ENCODE data around the gene GPX3.

Gene GPX3

GRCh38 chr5:151020304-151021110, at the start of gene GPX3:
Gene GPX3, plus strand, starts transcription at chr5:151020591. Its CDS starts 64 bp downstream, at chr5:151020655.
- DNase-seq, result peak; percentile 66

GRCh38 chr5:150978590-150978989, 41.8 kb upstream of the GPX3 start:
- DNase-seq, result no peak

GRCh38 chr5:150987746-150988145, 32.6 kb upstream of the GPX3 start:
- no peak for DNase-seq

DNA sequence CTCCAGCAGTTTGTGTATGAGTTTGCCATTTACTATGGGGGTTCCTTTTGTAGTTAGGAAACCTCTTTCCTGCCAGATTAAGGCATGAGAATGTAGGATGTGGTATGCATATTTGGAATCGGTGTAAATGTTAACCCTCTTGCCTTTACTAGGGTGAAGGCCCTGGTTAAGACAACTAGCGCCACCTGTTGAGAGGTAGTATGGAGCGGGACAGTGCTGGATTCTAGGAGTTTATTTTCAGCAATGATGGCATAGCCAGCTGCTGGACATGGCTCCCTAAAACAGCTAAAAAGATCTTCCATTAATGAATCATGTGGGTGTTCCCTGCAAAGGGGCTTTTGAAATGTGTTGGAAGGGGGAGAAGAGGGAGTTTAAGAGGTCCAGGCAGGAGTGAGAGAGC, 30.7 kb upstream of the GPX3 start:
- DNase-seq, result peak; percentile 5

DNA sequence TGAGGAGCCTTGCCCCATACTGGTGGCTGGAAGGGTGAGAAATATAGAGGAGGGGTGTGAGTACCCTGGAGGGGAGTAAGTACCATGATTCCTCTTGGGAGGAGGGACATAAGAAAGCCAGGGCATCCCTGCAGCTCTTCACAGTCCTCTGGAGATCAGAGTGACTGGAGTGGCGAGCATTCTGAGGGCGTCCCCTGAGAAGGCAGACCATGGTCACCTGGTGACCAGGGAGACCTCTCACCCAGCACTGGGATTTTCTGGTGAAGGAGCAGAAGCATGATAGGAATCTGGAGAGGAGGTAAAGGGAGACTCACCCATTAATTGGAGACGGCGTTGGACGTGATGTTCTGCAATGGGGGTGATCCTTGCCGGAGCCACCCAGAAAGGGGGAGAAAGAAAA, 27.7 kb upstream of the GPX3 start:
- no peak for DNase-seq

DNA sequence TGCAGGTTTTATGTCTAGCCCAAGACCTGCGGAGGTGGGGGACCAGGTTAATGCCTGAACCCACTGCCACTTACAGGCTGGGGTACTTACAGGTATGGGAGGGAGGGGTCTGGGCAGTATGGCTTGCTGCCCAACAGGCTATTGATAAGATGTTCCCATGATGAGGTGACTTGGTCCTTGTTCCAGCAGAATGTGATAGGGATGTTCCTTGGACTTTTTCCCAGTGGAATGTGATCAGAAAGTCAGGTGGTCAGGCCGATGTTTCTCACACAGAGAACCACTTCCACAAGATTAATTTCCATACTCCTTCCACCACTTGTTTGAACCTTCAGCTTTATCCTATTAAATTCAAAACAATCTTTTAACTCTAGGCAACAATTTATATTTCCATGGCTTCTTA, 27.0 kb upstream of the GPX3 start:
- DNase-seq, result no peak

DNA sequence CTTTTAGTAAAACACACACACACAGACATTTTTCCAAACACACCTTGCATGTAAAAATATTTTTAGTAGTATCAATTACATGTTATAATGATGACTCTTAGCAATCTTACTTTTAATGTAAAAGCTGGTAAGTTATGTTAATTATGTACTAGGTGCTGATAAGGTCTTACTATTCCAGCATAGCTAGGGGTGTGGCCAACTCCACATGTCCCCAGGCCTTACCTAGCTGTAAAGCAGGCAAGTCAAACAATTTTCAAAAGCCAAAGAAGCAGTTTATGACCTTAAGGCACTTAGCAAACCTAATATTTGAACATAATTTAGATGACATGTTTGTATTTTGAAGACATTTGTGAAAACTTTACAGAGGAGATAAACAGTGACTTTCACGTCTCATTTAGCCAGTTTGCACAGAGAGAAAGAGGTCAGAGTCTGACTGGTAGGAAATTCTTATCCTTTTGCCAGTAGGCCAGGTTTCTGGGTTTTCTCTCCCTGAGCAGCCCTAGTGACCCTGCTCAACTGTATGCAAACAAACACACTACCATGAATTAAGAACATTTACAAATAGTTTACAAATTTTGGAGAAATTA, 26.5 kb upstream of the GPX3 start:
- DNase-seq, result no peak

- no peak for DNase-seq
Measured at GRCh38 chr5:150999704-151000442, 20.5 kb upstream of the GPX3 start.

GRCh38 chr5:151001436-151001835, 19.0 kb upstream of the GPX3 start:
- DNase-seq, result no peak

DNA sequence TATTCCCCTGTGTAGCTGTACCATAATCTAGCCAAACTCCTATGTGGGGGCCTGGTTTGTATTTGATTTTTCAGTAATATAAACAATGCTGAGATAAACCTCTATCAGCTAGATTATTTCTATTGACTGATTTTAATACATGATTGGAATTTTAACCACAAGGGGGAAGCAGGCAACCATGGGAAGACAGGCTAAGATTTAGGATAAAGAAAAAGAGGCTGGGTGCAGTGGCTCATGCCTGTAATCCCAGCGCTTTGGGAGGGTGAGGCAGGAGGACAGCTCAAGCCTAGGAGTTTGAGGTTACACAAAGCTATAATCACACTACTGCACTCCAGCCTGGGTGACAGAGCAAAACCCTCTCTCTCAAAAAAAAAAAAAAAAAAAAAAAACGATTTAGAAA, 18.1 kb upstream of the GPX3 start:
- peak; percentile 42 for DNase-seq

- no peak for DNase-seq
Measured at GRCh38 chr5:151002681-151003502, 17.5 kb upstream of the GPX3 start.

- no peak for DNase-seq
Measured at GRCh38 chr5:151003503-151003860, 16.9 kb upstream of the GPX3 start.

- no peak for DNase-seq
Measured at GRCh38 chr5:151004499-151004898, 15.9 kb upstream of the GPX3 start.

DNA sequence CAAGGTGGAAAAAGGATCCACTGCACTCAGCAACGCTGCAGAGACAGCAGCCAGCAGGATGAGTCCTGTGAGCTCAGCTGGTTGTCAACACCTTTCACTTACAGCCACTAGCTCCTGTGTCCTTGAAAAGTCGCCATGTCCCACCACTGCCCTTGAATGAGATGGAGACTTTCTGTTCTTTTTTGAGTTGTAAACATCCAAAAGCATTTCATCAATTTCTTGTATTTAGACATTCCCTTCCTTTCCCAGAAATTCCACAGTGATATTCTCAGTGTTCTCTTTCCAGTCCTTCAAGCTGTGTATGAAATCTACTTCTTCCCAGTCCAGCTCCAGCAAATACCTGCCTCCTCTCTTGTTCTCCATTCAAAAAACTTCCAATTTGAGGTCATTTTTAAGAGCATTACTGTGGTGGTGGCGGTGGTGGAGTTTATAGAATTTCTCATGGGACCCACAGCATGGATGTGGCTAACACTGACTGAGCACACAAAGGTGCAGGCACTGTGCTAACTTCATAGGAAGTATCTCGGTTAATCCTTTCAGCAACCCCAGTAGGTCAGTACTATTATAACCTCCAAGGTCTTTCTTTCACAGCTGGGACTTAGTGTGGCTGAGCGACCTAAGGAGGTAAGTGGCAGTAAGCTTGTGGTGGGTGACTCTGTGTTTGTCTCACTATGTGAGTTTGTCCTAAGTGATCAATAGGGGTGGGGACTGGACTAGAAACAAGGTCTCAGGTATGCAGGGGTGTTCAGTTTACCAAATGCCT, 15.0 kb upstream of the GPX3 start:
- no peak for DNase-seq

GRCh38 chr5:151005950-151006576, 14.3 kb upstream of the GPX3 start:
- no peak for DNase-seq

- no peak for DNase-seq
Measured at GRCh38 chr5:151006704-151007334, 13.6 kb upstream of the GPX3 start.

- no peak for DNase-seq
Measured at GRCh38 chr5:151007430-151008209, 12.8 kb upstream of the GPX3 start.

DNA sequence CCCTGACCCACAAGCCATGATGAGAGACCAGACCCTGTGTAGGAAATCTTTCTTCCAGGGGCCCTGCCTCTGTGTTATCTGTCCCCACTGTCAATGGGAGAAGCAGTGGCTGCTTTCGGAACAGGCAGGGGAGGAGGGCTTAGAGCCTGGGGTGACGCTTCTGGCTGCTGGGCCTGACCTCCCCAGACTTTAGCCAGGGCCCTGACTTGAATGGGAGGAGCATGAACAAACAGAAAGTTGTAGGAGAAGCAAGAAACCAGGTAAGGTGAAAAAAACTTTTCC, 12.2 kb upstream of the GPX3 start:
- DNase-seq, result no peak

DNA sequence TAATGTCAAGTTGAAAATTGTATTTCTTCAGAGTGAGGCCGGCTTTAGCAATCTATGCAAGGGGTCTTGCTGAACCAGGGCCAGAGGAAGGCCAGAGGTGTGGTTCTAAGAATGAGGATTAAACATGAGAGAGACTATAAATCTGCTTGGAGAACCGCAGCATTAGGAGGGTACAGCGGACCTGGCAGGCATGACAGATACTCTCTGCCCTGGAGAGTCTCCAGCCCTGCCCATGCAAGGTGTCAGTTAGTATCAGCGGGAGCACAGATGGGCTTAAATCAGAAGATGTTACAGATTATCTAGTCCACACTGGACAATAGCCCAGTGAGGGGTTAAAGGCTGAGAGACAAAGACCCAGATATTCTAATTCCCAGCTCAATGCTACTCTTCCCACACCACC, 11.5 kb upstream of the GPX3 start:
- no peak for DNase-seq

DNA sequence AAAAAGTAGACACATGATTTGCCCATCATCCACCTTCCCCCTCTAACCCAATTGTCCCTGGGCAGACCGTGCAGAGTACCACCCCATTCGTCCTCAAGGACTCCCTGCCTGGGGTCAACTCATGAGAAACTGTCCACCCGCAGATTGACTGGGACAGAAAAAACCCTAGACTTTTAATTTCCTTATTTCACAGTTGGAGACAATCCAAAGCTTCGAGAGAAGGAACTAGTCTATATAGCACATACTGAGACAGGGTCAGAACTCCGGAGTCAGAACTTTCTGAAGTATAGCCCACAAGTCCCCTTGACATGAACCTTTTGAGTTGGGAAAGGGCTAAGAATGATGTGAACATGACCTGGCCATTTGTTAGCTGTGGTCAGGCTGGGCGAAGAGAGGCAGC, 7.5 kb upstream of the GPX3 start:
- DNase-seq, result no peak
